ENCODE measurements around the gene SMG1.
"Not testable (repeated sequence)": the region's sequence is repeated elsewhere in the genome, so short reads cannot be mapped to it uniquely, and the experiment has no call there.

DNA sequence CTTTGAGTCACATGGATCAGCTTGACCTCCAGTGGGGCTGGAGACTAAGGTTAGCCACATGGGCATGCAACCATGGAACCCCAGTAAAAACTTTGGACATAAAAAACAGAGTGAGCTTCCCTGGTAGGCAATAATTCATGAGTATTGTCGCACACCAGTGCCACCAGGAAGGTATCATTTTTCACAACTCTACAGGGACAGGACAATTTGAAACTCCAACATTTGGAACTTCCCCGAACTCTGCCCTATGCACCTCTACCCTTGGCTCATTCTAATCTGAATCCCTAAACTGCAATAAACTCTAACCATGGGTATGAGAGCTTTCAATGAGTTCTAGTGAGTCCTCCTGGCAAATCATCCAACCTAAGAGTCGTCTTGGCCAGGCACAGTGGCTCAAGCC, 24.2 kb downstream of the SMG1 start:
- TF ChIP-seq, protein P1, sequence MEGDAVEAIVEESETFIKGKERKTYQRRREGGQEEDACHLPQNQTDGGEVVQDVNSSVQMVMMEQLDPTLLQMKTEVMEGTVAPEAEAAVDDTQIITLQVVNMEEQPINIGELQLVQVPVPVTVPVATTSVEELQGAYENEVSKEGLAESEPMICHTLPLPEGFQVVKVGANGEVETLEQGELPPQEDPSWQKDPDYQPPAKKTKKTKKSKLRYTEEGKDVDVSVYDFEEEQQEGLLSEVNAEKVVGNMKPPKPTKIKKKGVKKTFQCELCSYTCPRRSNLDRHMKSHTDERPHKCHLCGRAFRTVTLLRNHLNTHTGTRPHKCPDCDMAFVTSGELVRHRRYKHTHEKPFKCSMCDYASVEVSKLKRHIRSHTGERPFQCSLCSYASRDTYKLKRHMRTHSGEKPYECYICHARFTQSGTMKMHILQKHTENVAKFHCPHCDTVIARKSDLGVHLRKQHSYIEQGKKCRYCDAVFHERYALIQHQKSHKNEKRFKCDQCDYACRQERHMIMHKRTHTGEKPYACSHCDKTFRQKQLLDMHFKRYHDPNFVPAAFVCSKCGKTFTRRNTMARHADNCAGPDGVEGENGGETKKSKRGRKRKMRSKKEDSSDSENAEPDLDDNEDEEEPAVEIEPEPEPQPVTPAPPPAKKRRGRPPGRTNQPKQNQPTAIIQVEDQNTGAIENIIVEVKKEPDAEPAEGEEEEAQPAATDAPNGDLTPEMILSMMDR (IDR thresholded peaks at IDR 0.05; ENCODE audit: low read length) = not testable (repeated sequence)
- TF ChIP-seq EZH2 (IDR thresholded peaks at IDR 0.05; ENCODE audit: borderline replicate concordance, low read length) = not testable (repeated sequence)

Data from OCI-LY1 (cell line).